Lung microvascular endothelial cell (primary cell): ENCODE data around the gene EEIG2. TPM values are rescaled to one million over a fixed set of nuclear protein-coding genes. Genes with fewer than 3 reads are reported as not detected.
A peak's percentile ranks its signal among the peaks of the same experiment; 100 is the strongest.
"Not testable (repeated sequence)": the region's sequence is repeated elsewhere in the genome, so short reads cannot be mapped to it uniquely, and the experiment has no call there.

ENCODE experiments used
- DNase-seq, 2 donors: peaks; one replicate each; pipeline versions ENCODE4 v3.0.0 to v3.0.0-alpha.2; 2010; ENCODE audit warnings: low read depth in 2 of 2
- total RNA-seq: library from RNA; depleted of rRNA; stranded (reverse); fragments of >200 nt; gene quantifications from 2 replicates; pipeline ENCODE4 v1.2.1, GENCODE V29; 2014

Gene EEIG2
- 1.5 and 1.8 TPM in 2 replicates for total RNA-seq

- DNase-seq, result peak; percentile 70 to 77
Measured at GRCh38 chr1:108559215-108560186, at the start of gene EEIG2. EEIG2 (plus strand) TSS chr1:108560100; CDS start chr1:108560429, 329 bp downstream.

DNA sequence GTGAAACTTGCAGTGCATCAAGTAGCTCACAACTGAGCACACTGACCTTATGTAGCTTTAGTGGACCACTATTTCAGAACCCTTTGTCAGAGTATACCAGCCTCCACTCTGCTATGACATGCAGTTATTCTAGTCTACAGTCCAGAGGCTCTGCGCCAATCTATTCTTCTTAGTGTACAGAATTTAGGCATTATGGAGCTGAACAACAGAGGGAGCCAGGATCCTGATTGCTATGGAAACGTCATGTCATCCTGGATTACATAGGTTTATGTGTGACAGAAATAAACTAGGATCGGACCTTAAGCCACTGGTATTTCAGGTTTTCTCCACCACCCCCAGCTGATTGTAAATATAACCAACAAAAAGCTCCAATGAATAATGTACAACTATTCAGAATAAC is 48.1 kb upstream of the EEIG2 start:
- DNase-seq, result no peak

- peak; percentile 44 to 67 for DNase-seq
Measured at GRCh38 chr1:108512239-108513043, 47.5 kb upstream of the EEIG2 start.

DNA sequence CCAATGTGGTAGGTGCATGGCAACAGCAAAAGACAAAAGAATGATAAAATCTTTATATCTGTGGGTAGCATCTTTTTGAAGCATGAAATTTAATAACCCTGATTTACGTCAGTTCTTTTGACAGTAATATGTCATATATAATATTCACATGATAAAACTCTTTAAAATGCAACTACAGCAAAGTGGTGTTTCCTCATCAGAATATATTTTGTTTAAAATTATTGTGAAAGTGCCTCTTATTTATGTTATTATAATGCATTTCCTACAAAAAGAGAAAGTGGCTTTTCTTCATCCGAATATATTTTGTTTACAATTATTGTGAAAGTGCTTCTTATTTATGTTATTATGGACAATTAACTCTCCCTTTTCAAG is 46.9 kb upstream of the EEIG2 start:
- DNase-seq, result no peak

- not testable (repeated sequence) for DNase-seq
Measured at GRCh38 chr1:108513914-108514313, 46.0 kb upstream of the EEIG2 start.

- DNase-seq, result not testable (repeated sequence)
Measured at GRCh38 chr1:108517301-108517897, 42.5 kb upstream of the EEIG2 start.

GRCh38 chr1:108521990-108522393 is 37.9 kb upstream of the EEIG2 start:
- no peak for DNase-seq

DNA sequence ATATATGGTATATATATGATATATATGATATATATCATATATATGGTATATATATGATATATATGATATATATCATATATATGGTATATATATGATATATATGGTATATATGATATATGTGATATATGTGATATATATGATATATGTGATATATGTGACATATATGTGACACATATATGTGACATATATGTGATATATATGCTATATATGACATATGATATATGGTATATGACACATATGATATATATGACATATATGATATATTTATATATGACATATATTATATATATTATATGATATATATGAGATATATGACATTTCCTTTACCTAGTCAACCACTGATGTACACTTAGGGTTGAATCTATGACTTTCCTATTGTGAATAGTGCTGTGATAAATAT is 36.1 kb upstream of the EEIG2 start:
- DNase-seq, result no peak

DNA sequence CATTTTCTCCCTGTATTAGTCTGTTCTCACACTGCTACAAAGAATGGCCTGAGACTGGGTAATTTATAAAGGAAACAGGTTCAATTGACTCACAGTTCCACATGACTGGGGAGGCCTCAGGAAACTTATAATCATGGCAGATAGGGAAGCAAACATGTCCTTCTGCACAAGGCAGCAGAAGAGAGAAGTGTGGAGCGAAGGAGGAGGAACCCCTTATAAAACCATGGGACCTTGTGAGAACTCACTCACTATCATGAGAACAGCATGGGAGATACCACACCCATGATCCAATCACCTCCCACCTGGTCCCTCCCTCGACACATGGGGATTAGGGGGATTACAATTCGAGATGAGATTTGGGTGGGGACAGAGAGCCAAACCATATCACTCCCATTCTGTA is 35.2 kb upstream of the EEIG2 start:
- no peak for DNase-seq

GRCh38 chr1:108527135-108527534 is 32.8 kb upstream of the EEIG2 start:
- DNase-seq, result no peak

- DNase-seq, result no peak
Measured at GRCh38 chr1:108527837-108528236, 32.1 kb upstream of the EEIG2 start.

- DNase-seq, result peak in 1 of 2 donors; percentile 45
Measured at GRCh38 chr1:108531444-108531843, 28.5 kb upstream of the EEIG2 start.

- DNase-seq, result no peak
Measured at GRCh38 chr1:108532730-108533129, 27.2 kb upstream of the EEIG2 start.

- DNase-seq, result no peak
Measured at GRCh38 chr1:108533351-108534083, 26.4 kb upstream of the EEIG2 start.

DNA sequence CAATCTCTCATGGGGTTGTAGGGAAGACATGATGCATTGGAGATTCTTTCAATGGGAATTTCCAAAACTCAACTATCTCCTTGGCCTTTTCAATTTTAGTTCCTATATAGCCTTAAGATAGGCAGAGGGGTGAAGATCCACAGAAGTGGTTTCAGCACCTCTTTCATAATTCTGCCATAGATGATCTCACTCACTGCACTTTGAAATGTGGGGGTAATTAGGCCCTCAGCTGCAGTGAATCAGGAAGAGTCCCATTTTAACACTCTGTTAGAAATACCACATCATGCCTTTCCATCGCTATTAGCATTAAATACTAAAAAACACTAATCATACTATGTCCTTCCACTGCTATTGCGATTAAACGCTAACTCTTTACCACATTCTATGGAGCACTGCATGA is 25.1 kb upstream of the EEIG2 start:
- DNase-seq, result no peak

DNA sequence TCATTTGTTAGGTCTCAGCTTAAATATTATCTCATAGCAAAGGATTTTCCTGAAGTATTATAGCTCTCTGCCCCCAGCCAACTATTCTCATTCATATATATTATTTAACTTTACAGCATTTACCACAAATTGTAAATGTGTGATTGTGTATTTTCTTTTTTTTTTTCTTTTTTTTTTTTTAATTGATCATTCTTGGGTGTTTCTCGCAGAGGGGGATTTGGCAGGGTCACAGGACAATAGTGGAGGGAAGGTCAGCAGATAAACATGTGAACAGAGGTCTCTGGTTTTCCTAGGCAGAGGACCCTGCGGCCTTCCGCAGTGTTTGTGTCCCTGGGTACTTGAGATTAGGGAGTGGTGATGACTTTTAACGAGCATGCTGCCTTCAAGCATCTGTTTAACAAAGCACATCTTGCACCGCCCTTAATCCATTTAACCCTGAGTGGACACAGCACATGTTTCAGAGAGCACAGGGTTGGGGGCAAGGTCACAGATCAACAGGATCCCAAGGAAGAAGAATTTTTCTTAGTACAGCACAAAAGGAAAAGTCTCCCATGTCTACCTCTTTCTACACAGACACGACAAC is 24.5 kb upstream of the EEIG2 start:
- DNase-seq, result not testable (repeated sequence)

DNA sequence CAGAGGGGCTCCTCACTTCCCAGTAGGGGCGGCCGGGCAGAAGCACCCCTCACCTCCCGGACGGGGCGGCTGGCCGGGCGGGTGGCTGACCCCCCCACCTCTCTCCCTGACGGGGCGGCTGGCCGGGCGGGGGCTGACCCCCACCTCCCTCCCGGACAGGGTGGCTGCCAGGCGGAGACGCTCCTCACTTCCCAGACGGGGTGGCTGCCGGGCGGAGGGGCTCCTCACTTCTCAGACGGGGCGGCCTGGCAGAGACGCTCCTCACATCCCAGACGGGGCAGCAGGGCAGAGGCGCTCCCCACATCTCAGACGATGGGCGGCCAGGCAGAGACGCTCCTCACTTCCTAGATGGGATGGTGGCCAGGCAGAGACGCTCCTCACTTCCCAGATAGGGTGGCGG is 23.9 kb upstream of the EEIG2 start:
- DNase-seq, result not testable (repeated sequence)

DNA sequence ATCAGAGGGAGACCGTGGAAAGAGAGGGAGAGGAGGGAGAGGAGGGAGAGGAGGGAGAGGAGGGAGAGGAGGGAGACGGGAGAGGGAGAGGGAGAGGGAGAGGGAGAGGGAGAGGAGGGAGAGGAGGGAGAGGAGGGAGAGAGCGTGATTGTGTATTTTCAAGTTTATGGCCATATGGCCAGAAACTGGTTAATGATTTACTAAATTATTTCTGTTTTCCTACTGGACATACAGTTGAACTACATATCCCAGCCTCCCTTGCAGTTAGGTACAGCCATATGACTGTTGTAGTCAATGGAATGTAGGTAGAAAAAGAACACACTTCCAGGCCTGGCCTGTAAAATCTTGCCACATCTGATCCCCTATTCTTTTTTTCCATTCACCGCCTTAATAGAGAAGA is 23.1 kb upstream of the EEIG2 start:
- DNase-seq, result not testable (repeated sequence)

DNA sequence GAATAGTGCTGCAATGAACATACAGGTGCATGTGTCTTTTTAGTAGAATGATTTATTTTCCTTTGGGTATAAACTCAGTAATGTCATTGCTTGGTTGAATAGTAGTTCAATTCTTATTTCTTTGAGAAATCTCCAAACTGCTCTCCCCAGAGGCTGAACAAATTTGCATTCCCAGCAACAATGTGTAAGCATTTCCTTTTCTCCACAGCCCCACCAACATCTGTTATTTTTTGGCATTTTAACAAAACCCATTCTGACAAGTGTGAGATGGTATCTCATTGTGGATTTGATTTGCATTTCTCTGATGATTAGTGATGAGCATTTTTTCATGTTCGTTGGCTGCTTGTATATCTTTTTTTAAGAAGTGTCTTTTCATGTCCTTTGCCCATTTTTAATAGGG is 21.9 kb upstream of the EEIG2 start:
- no peak for DNase-seq

GRCh38 chr1:108540977-108541376 is 18.9 kb upstream of the EEIG2 start:
- no peak for DNase-seq

GRCh38 chr1:108541861-108542260 is 18.0 kb upstream of the EEIG2 start:
- DNase-seq, result no peak
